Fibroblast of pulmonary artery (primary cell): ENCODE measurements around the gene SUGCT.

Experiments
- DNase-seq: peaks from one replicate; pipeline ENCODE4 v3.0.0-alpha.2; 2010; ENCODE audit warnings: low read depth
- H3K4me3 ChIP-seq: replicated peaks from 2 replicates; pipeline ENCODE4 v1.5.1; 2011; ENCODE audit warnings: low read depth, mild to moderate bottlenecking, control low read depth, low read length, moderate library complexity
- CTCF ChIP-seq: IDR thresholded peaks from 2 replicates; pipeline ENCODE4 v1.5.1; 2011; ENCODE audit warnings: mild to moderate bottlenecking, control low read depth, low read length, inconsistent platforms; ENCODE audit errors: missing control alignments

SUGCT gene

GRCh38 chr7:40760987-40761386 is 626.2 kb downstream of the SUGCT start:
- TF ChIP-seq CTCF = no peak
- DNase-seq = no peak
- no peak overlapping the region for H3K4me3 ChIP-seq

DNA sequence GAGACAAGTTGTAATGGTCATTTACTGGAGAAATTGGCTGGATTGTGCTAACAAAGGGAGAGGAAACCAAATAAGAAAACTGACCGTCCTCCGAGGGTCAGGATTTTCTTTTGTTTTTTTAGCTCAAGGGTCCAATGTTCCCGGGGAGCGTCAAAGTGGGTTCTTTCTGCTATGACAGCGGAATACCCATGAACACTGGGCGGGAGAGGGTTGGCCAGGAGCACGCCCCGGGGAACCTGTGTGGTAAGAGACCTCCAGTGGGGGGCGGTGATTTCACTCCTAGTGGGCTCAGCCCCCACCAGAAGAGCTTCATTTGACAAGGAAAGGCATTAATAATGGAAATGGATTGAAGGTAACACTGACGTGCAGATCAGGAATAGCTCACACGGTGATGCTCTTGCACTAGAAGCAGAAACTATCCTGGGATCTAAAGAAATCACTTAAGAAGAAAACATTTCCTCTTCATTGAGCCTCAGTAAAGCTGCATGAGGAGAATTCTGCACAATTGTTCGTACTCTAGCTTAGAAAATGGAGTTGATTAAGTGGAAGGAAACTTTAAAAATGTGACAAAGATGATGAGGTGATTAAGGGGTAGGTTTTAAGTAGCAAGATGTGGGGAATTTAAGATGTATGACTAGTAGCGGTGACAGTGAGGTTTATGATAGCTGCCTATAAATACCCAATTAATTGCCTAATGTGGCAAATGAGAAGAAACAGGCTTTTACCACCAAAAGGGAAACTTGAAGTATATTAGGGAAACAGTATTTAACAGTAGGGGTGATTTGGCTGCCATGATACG is 627.2 kb downstream of the SUGCT start:
- H3K4me3 ChIP-seq = no peak overlapping the region
- no peak for DNase-seq
- no peak for TF ChIP-seq CTCF

DNA sequence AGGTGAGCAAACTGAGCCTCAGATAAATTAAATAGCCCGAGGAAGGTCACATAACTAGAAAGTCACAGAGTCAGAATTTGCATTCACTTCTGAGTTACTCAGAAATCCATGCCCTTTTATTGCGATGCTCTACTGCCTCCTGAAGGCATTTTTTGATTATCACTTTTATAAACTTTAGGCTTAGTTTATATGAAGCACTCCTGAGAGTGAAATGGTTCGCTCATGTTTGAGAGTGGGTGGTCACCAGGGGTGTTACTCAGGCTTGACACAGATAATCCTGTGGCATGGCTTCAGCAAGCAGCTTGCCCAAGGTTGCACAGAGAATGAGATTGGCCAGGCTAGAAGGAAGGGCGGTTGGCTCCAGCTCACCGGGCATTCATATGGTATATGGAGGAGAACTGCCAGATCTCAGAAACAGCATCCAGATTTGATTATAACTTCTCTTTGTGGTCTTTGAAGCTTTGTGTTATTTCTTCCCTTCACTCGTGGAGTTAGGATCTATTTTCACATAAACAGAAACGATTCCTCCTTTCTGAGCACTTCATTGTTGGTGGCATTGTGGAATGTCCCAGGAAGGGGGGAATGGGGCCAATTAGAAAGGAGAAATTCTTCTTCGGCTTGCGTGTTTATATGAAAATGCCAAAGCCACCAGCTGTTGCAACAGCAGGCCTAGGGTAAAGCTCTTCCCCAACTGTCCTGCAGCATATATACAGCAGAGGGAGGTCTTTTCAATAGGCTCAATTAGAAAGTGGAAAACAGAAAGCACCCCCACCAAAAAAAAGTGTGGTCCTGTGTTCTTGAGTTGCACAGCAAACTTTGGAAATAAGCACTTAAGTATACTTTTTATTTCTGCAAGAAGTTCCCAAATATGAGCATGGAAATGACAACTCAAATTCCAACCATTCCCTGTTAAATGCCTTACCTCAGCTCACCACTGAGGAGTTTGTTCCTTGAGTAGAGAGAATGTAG is 628.8 kb downstream of the SUGCT start:
- peak; percentile 6 for TF ChIP-seq CTCF

GRCh38 chr7:40765639-40766038 is 630.8 kb downstream of the SUGCT start:
- no peak for DNase-seq
- TF ChIP-seq CTCF = no peak
- no peak overlapping the region for H3K4me3 ChIP-seq

More for the DNA sequence above, 628.8 kb downstream of the SUGCT start:
- no peak overlapping the region for H3K4me3 ChIP-seq
- peak; percentile 32 for DNase-seq

- no peak for DNase-seq
- no peak overlapping the region for H3K4me3 ChIP-seq
- no peak for TF ChIP-seq CTCF
These were observed 637.3 kb downstream of the SUGCT start for GRCh38 chr7:40772096-40772495.

DNA sequence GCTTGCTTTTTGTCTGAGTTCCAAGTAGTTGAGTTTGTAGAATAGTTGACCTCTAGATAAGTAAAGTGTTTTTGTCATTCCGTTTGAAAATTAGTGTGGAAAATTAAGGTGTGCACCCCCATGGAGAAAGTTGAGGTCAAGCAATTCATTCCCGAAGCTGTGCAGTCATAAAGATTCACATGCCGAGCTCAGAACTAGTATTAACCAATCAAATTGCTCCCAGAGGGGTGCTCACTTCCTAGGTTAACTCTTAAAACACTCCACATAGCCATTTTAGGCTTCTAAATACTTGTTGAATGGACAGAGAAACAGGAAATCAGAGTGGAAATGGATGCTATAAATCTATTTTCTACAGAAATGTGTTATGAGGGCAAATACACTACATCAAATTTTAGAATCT is 638.9 kb downstream of the SUGCT start:
- DNase-seq = no peak
- H3K4me3 ChIP-seq = no peak overlapping the region
- no peak for TF ChIP-seq CTCF
